Measurements from ENCODE around the gene FRMD4A. TPM values are rescaled to one million over a fixed set of nuclear protein-coding genes. Genes with fewer than 3 reads are reported as not detected.

Gene FRMD4A
- total RNA-seq, 1 experiment from 2014 or later = 18.3 TPM

GRCh38 chr10:13990392-13990805, 340.3 kb downstream of the FRMD4A start:
- Histone ChIP-seq H2AFZ (no peak overlapping the region), H3K9me2 (ENCODE audit: insufficient read depth) (no peaks in the 10 kb centered on the region), H3F3A (ENCODE audit: insufficient read depth, low read depth) (peaks cover 17% of the 10 kb centered on the region), H3K4me2 (no peak overlapping the region), H3K36me3 (ENCODE audit: low read depth) (no peaks in the 10 kb centered on the region), H3K9me3 (ENCODE audit: insufficient read depth, low read depth) (no peaks in the 10 kb centered on the region), H3K27ac (no peak overlapping the region), H3K4me1 (replicated peaks; ENCODE audit: insufficient read depth) (peaks cover 30% of the 10 kb centered on the region), H3K27me3 (ENCODE audit: insufficient read depth, low read depth) (no peaks in the 10 kb centered on the region), H3K4me3 (no peak overlapping the region), H4K20me1 (ENCODE audit: insufficient read depth) (no peaks in the 10 kb centered on the region), H3K79me2 (ENCODE audit: low read depth) (no peaks in the 10 kb centered on the region)
- no peak for TF ChIP-seq CTCF (conservative IDR thresholded peaks at IDR 0.05)
- no peak for TF ChIP-seq EZH2 (IDR thresholded peaks at IDR 0.05; ENCODE audit: low read depth)
- no peak for DNase-seq
- POLR2A ChIA-PET (ENCODE audit: unreplicated experiment) = no interaction called here
- BruUV-seq (replicated peaks) = no TSS peak
- intact Hi-C loops (cut with micrococcal nuclease; ENCODE audit: unreplicated experiment) = no loop called here
- CTCF ChIA-PET = no interaction called here

- BruUV-seq (replicated peaks) = no TSS peak
- intact Hi-C loops (cut with micrococcal nuclease; ENCODE audit: unreplicated experiment) = no loop called here
- TF ChIP-seq CTCF (conservative IDR thresholded peaks at IDR 0.05) (no peak), EZH2 (IDR thresholded peaks at IDR 0.05; ENCODE audit: low read depth) (no peak)
- Histone ChIP-seq H3K36me3 (ENCODE audit: low read depth) (no peaks in the 10 kb centered on the region), H3K27me3 (ENCODE audit: insufficient read depth, low read depth) (no peaks in the 10 kb centered on the region), H3K9me3 (ENCODE audit: insufficient read depth, low read depth) (no peaks in the 10 kb centered on the region), H3K27ac (no peak overlapping the region), H3F3A (ENCODE audit: insufficient read depth, low read depth) (peaks cover 22% of the 10 kb centered on the region), H3K4me1 (replicated peaks; ENCODE audit: insufficient read depth) (peaks cover 37% of the 10 kb centered on the region), H3K4me2 (no peak overlapping the region), H3K9me2 (ENCODE audit: insufficient read depth) (no peaks in the 10 kb centered on the region), H2AFZ (no peak overlapping the region), H3K4me3 (no peak overlapping the region), H4K20me1 (ENCODE audit: insufficient read depth) (no peaks in the 10 kb centered on the region), H3K79me2 (ENCODE audit: low read depth) (no peaks in the 10 kb centered on the region)
- CTCF ChIA-PET = no interaction called here
- POLR2A ChIA-PET (ENCODE audit: unreplicated experiment) = no interaction called here
- no peak for DNase-seq
Observed at GRCh38 chr10:13989616-13990015, 341.1 kb downstream of the FRMD4A start.

- peak; percentile 22 to 79 for DNase-seq
- ChIA-PET CTCF (no interaction called here), POLR2A (ENCODE audit: unreplicated experiment) (no interaction called here)
- Histone ChIP-seq H3K27ac (peak overlapping the region; percentile 83), H3K4me1 (replicated peaks; ENCODE audit: insufficient read depth) (peaks cover 37% of the 10 kb centered on the region), H3K27me3 (ENCODE audit: insufficient read depth, low read depth) (no peaks in the 10 kb centered on the region), H3K79me2 (ENCODE audit: low read depth) (no peaks in the 10 kb centered on the region), H3F3A (ENCODE audit: insufficient read depth, low read depth) (peaks cover 22% of the 10 kb centered on the region), H3K36me3 (ENCODE audit: low read depth) (no peaks in the 10 kb centered on the region), H2AFZ (peak overlapping the region; percentile 55; the same call in 1 of the 2 replicates), H3K9me3 (ENCODE audit: insufficient read depth, low read depth) (no peaks in the 10 kb centered on the region), H4K20me1 (ENCODE audit: insufficient read depth) (no peaks in the 10 kb centered on the region), H3K4me2 (peak overlapping the region; percentile 57), H3K4me3 (0 out of 2 replicates have a peak overlapping the region, but pooled peaks have one; percentile 18), H3K9me2 (ENCODE audit: insufficient read depth) (no peaks in the 10 kb centered on the region)
- BruUV-seq (replicated peaks) = no TSS peak
- TF ChIP-seq EZH2 (IDR thresholded peaks at IDR 0.05; ENCODE audit: low read depth) = no peak
- TF ChIP-seq CTCF (conservative IDR thresholded peaks at IDR 0.05) = no peak
- intact Hi-C loops (cut with micrococcal nuclease; ENCODE audit: unreplicated experiment) = no loop called here
Observed at GRCh38 chr10:13987446-13987845, 343.3 kb downstream of the FRMD4A start.
